ENCODE data around the gene CD53.

- TF ChIP-seq GATA3 (IDR thresholded peaks at IDR 0.05; ENCODE audit: low read depth, low read length) (no peak), GATA2 (IDR thresholded peaks at IDR 0.05; ENCODE audit: low read depth, low read length) (no peak)
These were observed 49.0 kb downstream of the CD53 start for GRCh38 chr1:110921953-110922352.

Data from SH-SY5Y (cell line).